HG03039 (cell line): ENCODE results near the gene RAMP1.
"Not testable (repeated sequence)": the region's sequence is repeated elsewhere in the genome, so short reads cannot be mapped to it uniquely, and the experiment has no call there.

Source experiments
- ATAC-seq: cut with Tn5 transposase; IDR thresholded peaks from one replicate; pipeline ENCODE4 v1.9.1; 2021; ENCODE audit warnings: mild to moderate bottlenecking, moderate library complexity; ENCODE audit not compliant: unreplicated experiment

The RAMP1 gene

DNA sequence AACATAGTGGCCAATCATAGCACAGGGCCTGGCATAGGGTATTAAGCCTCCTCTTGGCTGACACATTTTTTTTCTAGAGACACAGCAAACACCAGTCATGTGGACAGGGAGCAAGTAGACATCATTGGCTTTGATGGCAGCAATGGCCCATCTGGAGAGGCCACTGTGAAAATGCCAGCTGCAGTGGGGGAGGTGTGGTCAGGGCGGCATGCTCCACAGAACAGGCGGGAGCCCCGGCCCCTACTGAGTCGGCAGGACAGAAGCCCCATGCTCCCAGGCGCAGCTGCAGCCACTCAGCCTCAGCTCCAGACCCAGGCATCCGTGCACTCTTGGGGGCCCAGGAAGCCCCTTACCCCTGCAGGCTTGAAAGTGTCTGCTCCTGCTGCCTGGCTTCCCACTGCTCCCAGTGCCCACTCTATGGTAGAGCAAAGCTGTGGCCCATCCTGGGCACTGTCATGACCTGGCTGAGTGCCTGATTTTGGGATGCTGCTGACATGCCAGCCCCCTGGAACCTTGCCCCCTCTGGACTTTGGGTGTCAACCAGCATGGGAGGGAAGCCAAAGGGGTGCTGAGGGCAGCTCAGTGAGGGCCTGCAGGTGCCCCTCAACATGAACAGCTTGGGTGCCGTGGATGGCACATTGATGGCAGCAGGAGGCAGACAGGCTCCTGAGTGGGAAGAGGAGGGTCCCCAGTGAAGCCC lies 84.1 kb downstream of the RAMP1 start:
- no peak for ATAC-seq

GRCh38 chr2:237944302-237944701 lies 84.9 kb downstream of the RAMP1 start:
- no peak for ATAC-seq

GRCh38 chr2:237946423-237946822 lies 87.0 kb downstream of the RAMP1 start:
- ATAC-seq: no peak

DNA sequence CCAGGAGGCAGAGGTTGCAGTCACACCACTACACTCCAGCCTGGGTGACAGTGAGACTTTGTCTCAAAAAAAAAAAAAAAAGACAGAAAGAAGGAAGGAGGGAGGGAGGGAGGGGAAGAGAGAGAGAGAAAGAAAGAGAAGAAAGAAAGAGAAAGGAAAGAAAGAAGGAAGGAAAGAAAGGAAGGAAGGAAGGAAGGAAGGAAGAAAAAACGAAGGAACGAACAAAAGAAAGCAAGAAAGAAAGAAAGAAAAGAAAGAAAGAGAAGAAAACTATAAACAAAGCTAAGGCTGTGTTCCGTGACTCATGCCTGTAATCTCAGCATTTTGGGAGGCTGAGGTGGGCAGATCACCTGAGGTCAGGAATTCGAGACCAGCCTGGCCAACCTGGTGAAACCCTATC lies 91.9 kb downstream of the RAMP1 start:
- ATAC-seq: not testable (repeated sequence)

- ATAC-seq: no peak
Measured at GRCh38 chr2:237951878-237952277, 92.5 kb downstream of the RAMP1 start.

DNA sequence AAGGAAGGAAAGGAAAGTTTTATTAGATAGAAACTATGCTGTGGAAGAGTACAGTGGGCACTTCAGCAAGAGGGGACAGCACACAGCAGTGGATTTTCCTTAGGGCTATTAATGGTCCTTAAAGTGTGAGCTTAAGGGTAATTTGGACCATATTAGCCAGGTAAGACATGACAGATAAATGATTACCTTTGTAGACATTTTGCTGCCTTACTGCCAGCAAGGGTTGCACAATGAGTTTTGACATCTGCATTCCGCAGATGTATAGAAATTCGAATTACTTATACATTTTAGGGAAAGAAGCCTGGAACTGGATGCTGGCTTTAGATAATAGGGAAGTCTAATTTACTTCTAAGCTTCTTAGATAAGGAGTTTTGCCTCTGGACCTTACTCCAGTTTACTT lies 93.4 kb downstream of the RAMP1 start:
- no peak for ATAC-seq

DNA sequence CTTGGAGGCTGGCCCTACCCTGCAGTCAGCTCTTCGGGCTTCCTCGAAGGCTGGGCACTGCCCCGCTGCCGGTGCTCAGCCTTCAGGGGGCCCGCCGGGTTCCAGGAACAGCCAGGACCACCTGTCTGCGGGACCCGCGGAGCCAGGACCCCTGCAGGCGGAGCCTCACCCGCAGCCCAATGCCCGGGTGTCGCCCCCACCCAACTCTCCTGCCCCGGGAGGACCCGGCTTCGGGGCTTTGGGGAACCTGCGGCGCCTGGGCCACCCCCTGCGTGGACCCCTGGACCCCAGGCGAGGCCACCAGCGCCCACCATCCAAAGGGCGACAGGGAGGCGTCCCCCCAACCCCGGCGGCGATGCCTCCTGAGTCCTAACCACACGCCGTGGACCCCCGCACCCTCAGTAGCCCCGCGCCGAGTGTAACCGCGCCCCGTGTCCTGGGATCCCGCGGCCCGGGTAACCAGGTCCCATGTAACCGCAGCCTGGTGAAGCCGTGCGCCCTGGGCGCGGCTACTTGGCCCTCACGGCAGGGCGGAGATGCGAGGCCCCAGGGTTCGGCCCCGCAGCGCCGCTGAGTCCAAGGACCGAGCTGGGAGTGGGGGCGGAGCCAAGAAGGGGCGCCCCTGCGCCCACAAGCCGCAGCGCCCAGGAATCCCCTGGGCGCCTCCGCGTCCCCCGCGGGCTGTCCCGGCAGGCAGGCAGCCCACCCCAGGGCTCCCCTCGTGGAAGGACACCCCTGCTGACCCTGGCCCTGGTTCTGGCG lies 96.4 kb downstream of the RAMP1 start:
- no peak for ATAC-seq

- no peak for ATAC-seq
Measured at GRCh38 chr2:237956402-237956736, 96.9 kb downstream of the RAMP1 start.

DNA sequence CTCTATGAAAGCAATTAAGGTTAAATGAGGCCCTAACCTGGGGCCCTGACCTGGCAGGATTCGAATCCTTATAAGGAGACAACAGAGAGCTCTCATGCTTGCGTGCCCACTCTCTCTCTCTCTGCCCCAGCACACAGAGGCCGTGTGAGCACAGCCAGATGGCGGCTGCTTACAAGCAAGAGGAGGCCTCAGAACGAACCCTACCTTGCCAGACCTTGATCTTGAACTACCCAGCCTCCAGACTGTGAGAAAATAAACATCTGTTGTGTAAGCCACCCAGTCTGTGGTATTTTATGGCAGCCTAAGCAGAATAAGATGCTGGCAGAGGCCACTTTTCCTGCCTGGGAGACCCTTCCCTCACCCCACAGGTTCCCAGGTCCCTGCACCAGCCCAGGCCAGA lies 102.2 kb downstream of the RAMP1 start:
- no peak for ATAC-seq
